Stimulated activated CD8-positive, alpha-beta memory T cell treated with anti-CD3 and anti-CD28 coated beads, Interleukin-12 subunit alpha, Interleukin-12 subunit beta, amount 100 ng/mL, for 24 hours (primary cell): Measurements from ENCODE around the gene CGGBP1.
"Not testable (repeated sequence)": the region's sequence is repeated elsewhere in the genome, so short reads cannot be mapped to it uniquely, and the experiment has no call there.

ENCODE experiments used
- DNase-seq: peaks from one replicate; pipeline ENCODE4 v3.0.0-alpha.2; 2020; ENCODE audit errors: extremely low read depth

Gene CGGBP1

GRCh38 chr3:88034491-88035275 is 24.1 kb downstream of the CGGBP1 start:
- no peak for DNase-seq

GRCh38 chr3:88033808-88034207 is 25.0 kb downstream of the CGGBP1 start:
- no peak for DNase-seq

- no peak for DNase-seq
Observed at GRCh38 chr3:88033079-88033478, 25.7 kb downstream of the CGGBP1 start.

GRCh38 chr3:88032245-88032644 is 26.6 kb downstream of the CGGBP1 start:
- DNase-seq, result no peak

GRCh38 chr3:88031642-88032077 is 27.1 kb downstream of the CGGBP1 start:
- DNase-seq, result no peak

- no peak for DNase-seq
Observed at GRCh38 chr3:88030210-88030609, 28.6 kb downstream of the CGGBP1 start.

GRCh38 chr3:88028876-88029275 is 29.9 kb downstream of the CGGBP1 start:
- DNase-seq, result no peak

- no peak for DNase-seq
Observed at GRCh38 chr3:88025001-88025552, 33.7 kb downstream of the CGGBP1 start.

- DNase-seq, result no peak
Observed at GRCh38 chr3:88019024-88019423, 39.8 kb downstream of the CGGBP1 start.

GRCh38 chr3:88015656-88016055 is 43.1 kb downstream of the CGGBP1 start:
- DNase-seq, result not testable (repeated sequence)

GRCh38 chr3:88013592-88013991 is 45.2 kb downstream of the CGGBP1 start:
- no peak for DNase-seq

GRCh38 chr3:88010810-88011209 is 48.0 kb downstream of the CGGBP1 start:
- DNase-seq, result no peak

- no peak for DNase-seq
Observed at GRCh38 chr3:88009066-88009465, 49.7 kb downstream of the CGGBP1 start.

- no peak for DNase-seq
Observed at GRCh38 chr3:88005066-88005465, 53.7 kb downstream of the CGGBP1 start.

GRCh38 chr3:88003115-88003755 is 55.6 kb downstream of the CGGBP1 start:
- DNase-seq, result no peak

- DNase-seq, result no peak
Observed at GRCh38 chr3:88002448-88002847, 56.4 kb downstream of the CGGBP1 start.
